Bone marrow (tissue), 2 donors: ENCODE data around the gene ZBTB24.
"Not testable (repeated sequence)": the region's sequence is repeated elsewhere in the genome, so short reads cannot be mapped to it uniquely, and the experiment has no call there.

Experiments
- DNase-seq, 2 donors: peaks; one replicate each; lab custom pipeline; 2025; lab: John Stamatoyannopoulos, UW

ZBTB24 gene

GRCh38 chr6:109471105-109471810, 11.8 kb downstream of the ZBTB24 start:
- no peak for DNase-seq

GRCh38 chr6:109469591-109470189, 13.3 kb downstream of the ZBTB24 start:
- no peak for DNase-seq

GRCh38 chr6:109467696-109468095, 15.3 kb downstream of the ZBTB24 start:
- no peak for DNase-seq

GRCh38 chr6:109466212-109466923, 16.7 kb downstream of the ZBTB24 start:
- DNase-seq: no peak

- DNase-seq: no peak
Observed at GRCh38 chr6:109465772-109466171, 17.2 kb downstream of the ZBTB24 start.

- DNase-seq: no peak
Observed at GRCh38 chr6:109461733-109462526, 21.1 kb downstream of the ZBTB24 start.

GRCh38 chr6:109461205-109461604, 21.8 kb downstream of the ZBTB24 start:
- not testable (repeated sequence) for DNase-seq

- DNase-seq: no peak
Observed at GRCh38 chr6:109460161-109460829, 22.7 kb downstream of the ZBTB24 start.

- DNase-seq: peak in 1 of 2 donors; percentile 47
Observed at GRCh38 chr6:109458774-109459531, 24.1 kb downstream of the ZBTB24 start.

GRCh38 chr6:109457562-109457996, 25.4 kb downstream of the ZBTB24 start:
- DNase-seq: no peak

- DNase-seq: no peak
Observed at GRCh38 chr6:109456710-109457561, 26.1 kb downstream of the ZBTB24 start.

- DNase-seq: no peak
Observed at GRCh38 chr6:109456111-109456583, 26.9 kb downstream of the ZBTB24 start.

- DNase-seq: peak; percentile 45 to 51
Observed at GRCh38 chr6:109455437-109456110, 27.4 kb downstream of the ZBTB24 start, which contains the start of gene MICAL1. MICAL1 (minus strand) TSS chr6:109455772; CDS start chr6:109454196, 1,576 bp downstream.

GRCh38 chr6:109454496-109455436, 28.3 kb downstream of the ZBTB24 start:
- peak; percentile 57 to 71 for DNase-seq

- no peak for DNase-seq
Observed at GRCh38 chr6:109453594-109454495, 29.2 kb downstream of the ZBTB24 start.

GRCh38 chr6:109453156-109453555, 29.9 kb downstream of the ZBTB24 start:
- no peak for DNase-seq

- no peak for DNase-seq
Observed at GRCh38 chr6:109452181-109452580, 30.8 kb downstream of the ZBTB24 start.
